DOHH2 (cell line): Measurements from ENCODE around the gene BANP.
"Not testable (repeated sequence)": the region's sequence is repeated elsewhere in the genome, so short reads cannot be mapped to it uniquely, and the experiment has no call there.

Experiments used
- H3F3A ChIP-seq: fragments of 200-600 bp; sonication (generic), shearing (Covaris generic); 2 replicates; pipeline ENCODE4 v1.6.0; 2016; ENCODE audit warnings: antibody characterized with exemption, mild to moderate bottlenecking; ENCODE audit not compliant: control insufficient read depth, insufficient read depth
- H3K27ac ChIP-seq: fragments of 200-600 bp; sonication (generic); 2 replicates; pipeline ENCODE4 v1.5.1; 2014; ENCODE audit warnings: low read depth, mild to moderate bottlenecking, low read length, moderate library complexity
- H3K27me3 ChIP-seq: fragments of 200-600 bp; sonication (generic); 2 replicates; pipeline ENCODE4 v1.6.1; 2014; ENCODE audit warnings: mild to moderate bottlenecking, low read length, mixed read lengths; ENCODE audit not compliant: control insufficient read depth
- H3K36me3 ChIP-seq: fragments of 200-600 bp; sonication (generic); 2 replicates; pipeline ENCODE4 v1.6.1; 2014; ENCODE audit warnings: mild to moderate bottlenecking, low read length, moderate library complexity, mixed read lengths; ENCODE audit not compliant: control insufficient read depth
- H3K4me1 ChIP-seq: fragments of 200-600 bp; sonication (generic); 2 replicates; pipeline ENCODE4 v1.6.1; 2014; ENCODE audit warnings: mild to moderate bottlenecking, low read length, mixed read lengths; ENCODE audit not compliant: control insufficient read depth
- H3K4me2 ChIP-seq: fragments of 200-600 bp; sonication (generic); 2 replicates; pipeline ENCODE4 v1.6.0; 2014; ENCODE audit warnings: mild to moderate bottlenecking, low read length, moderate library complexity
- H3K4me3 ChIP-seq: fragments of 200-600 bp; sonication (generic); 2 replicates; pipeline ENCODE4 v1.5.1; 2014; ENCODE audit warnings: mild to moderate bottlenecking, low read length, mixed read lengths
- H3K79me2 ChIP-seq: fragments of 200-600 bp; sonication (generic); 2 replicates; pipeline ENCODE4 v1.6.1; 2014; ENCODE audit warnings: mild to moderate bottlenecking, low read length, mixed read lengths; ENCODE audit not compliant: control insufficient read depth
- H3K9me2 ChIP-seq: fragments of 200-600 bp; sonication (generic); replicated peaks from 2 replicates; pipeline ENCODE4 v1.6.1; 2014; ENCODE audit warnings: mild to moderate bottlenecking, low read length, mixed read lengths; ENCODE audit not compliant: control insufficient read depth
- H3K9me3 ChIP-seq: fragments of 200-600 bp; sonication (generic); 2 replicates; pipeline ENCODE4 v1.6.1; 2014; ENCODE audit warnings: antibody characterized with exemption, low read length, mixed read lengths; ENCODE audit not compliant: control insufficient read depth, insufficient read depth
- H4K20me1 ChIP-seq: fragments of 200-600 bp; sonication (generic); 2 replicates; pipeline ENCODE4 v1.6.0; 2014; ENCODE audit warnings: low read depth, mild to moderate bottlenecking, antibody characterized with exemption, low read length, moderate library complexity; ENCODE audit not compliant: control insufficient read depth, insufficient read depth
- EZH2phosphoT487 ChIP-seq: fragments of 200-600 bp; sonication (generic); IDR thresholded peaks from 2 replicates; pipeline ENCODE4 v1.6.1; 2017; ENCODE audit warnings: borderline replicate concordance, mild to moderate bottlenecking, antibody characterized with exemption, low read length, moderate library complexity, mixed read lengths
- TF ChIP-seq, protein P1 (sequence below): fragments of 200-600 bp; sonication (generic); IDR thresholded peaks from one replicate; pipeline ENCODE4 v1.5.1; 2014; ENCODE audit warnings: antibody characterized with exemption, mild to moderate bottlenecking, low read depth, low read length; ENCODE audit not compliant: poor library complexity, severe bottlenecking

Gene BANP

DNA sequence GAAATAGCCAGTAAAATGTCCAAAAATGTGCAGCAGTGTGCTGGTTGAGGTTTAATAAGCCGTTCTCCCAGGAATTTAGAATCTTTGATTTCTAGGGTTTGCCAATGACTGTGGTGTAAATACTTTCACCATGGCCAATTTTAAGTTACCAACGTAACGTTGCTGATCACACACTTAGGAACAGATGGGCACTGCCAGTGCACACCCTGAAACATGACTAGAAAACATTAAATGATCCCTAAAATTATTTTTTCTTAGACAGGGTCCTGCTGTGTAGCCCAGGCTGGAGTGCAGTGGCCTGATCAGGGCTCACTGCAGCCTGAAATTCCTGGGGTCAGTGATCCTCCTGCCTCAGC is 18.1 kb upstream of the BANP start:
- no peaks in the 10 kb centered on the region for H3K9me2 ChIP-seq
- H3K9me3 ChIP-seq: no peaks in the 10 kb centered on the region
- no peaks in the 10 kb centered on the region for H3K79me2 ChIP-seq
- H3K27me3 ChIP-seq: no peaks in the 10 kb centered on the region
- no peaks in the 10 kb centered on the region for H4K20me1 ChIP-seq
- no peak overlapping the region for H3K4me2 ChIP-seq
- H3K36me3 ChIP-seq: no peaks in the 10 kb centered on the region
- no peaks in the 10 kb centered on the region for H3K4me1 ChIP-seq
- H3K27ac ChIP-seq: no peak overlapping the region
- no peaks in the 10 kb centered on the region for H3F3A ChIP-seq
- no peak overlapping the region for H3K4me3 ChIP-seq
- TF ChIP-seq EZH2phosphoT487: no peak
- TF ChIP-seq, protein P1, sequence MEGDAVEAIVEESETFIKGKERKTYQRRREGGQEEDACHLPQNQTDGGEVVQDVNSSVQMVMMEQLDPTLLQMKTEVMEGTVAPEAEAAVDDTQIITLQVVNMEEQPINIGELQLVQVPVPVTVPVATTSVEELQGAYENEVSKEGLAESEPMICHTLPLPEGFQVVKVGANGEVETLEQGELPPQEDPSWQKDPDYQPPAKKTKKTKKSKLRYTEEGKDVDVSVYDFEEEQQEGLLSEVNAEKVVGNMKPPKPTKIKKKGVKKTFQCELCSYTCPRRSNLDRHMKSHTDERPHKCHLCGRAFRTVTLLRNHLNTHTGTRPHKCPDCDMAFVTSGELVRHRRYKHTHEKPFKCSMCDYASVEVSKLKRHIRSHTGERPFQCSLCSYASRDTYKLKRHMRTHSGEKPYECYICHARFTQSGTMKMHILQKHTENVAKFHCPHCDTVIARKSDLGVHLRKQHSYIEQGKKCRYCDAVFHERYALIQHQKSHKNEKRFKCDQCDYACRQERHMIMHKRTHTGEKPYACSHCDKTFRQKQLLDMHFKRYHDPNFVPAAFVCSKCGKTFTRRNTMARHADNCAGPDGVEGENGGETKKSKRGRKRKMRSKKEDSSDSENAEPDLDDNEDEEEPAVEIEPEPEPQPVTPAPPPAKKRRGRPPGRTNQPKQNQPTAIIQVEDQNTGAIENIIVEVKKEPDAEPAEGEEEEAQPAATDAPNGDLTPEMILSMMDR: no peak

DNA sequence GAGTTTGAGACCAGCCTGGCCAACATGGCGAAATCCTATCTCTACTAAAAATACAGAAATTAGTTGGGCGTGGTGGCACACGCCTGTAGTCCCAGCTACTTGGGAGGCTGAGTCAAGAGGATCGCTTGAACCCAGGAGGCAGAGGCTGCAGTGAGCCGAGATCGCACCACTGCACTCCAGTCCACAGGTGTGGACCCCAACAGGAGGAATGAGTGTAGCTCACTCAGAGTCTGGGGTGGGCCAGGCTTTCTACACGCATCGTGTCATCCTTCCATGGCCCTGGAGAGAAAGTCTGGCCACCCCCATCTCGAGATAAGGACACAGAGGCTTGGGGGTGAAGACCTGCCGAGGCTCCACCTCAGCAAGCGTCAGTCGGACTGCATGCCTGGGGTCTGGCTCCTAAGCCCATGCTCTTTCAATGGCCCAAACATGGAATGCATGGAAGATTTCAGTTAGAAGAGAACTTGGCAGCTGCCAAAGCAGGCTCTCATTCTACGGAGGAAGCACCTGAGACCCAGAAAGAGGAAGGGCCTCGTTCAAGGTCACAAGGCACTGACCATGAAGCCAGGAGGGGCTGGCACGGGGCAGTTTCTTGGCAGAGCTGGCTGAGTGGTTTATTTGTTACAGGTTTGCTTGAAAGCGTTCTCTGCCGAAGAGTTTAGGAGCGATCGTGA is 16.3 kb upstream of the BANP start:
- not testable (repeated sequence) for H3K79me2 ChIP-seq, H3K27ac ChIP-seq, H3K4me2 ChIP-seq, H3K9me2 ChIP-seq, H4K20me1 ChIP-seq, H3K4me1 ChIP-seq, H3K36me3 ChIP-seq, H3K27me3 ChIP-seq, H3F3A ChIP-seq, H3K4me3 ChIP-seq, H3K9me3 ChIP-seq

DNA sequence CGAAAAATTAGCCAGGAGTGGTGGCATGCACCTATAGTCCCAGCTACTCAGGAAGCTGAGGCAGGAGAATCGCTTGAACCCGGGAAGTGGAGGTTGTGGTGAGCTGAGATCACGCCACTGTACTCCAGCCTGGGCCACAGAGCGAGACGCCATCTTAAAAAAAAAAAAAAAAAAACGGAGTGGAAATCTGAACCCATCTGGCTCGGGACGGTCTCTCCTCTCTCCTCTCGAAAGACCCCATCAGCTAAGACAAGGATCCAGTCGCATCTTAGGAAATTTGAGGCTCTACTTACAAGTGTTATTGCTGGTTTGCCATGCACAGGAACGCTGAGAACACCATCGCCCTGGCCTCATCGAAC is 15.2 kb upstream of the BANP start:
- not testable (repeated sequence) for H3K4me2 ChIP-seq, H3F3A ChIP-seq, H3K27me3 ChIP-seq, H3K9me3 ChIP-seq, H3K9me2 ChIP-seq, H3K4me1 ChIP-seq, H4K20me1 ChIP-seq, H3K36me3 ChIP-seq, H3K4me3 ChIP-seq, H3K79me2 ChIP-seq, H3K27ac ChIP-seq

DNA sequence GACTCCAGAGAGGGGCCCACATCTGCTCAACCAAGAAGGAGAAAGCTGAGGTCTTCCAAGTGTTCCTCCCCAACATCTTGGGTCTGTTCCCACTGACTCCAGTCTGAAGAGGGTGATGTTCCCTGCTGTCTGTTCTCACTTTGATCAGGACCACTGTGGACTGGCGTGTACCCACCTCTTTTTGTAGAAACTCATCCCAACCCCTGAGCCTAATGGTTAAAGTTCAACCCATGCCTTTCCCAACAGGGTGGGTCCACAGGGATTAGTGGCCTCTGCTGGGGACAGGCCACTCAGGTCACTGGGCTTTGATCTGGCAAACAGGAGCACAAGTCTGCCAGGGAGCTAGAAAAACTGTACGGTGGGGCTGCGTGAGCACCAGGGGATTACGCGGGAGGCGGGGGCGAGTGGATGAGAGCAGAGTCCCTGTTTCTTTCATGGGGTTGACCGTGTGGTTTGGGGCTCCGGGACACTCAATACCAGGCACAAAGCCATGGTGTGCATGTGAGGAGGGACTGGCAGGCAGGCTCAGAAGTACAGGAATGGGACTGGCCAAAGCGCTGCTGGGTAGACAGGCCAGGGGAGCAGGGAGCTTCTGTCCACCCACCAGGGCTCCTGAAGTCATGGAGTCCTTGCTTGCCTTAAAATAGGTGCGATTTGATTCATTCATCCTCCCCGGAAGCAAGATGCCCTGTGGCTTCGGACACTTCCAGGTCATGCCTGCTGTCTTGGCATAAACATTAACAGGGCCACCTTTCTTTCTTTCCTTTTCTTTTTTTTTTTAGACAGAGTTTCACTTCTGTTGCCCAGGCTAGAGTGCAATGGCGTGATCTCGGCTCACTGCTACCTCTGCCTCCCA is 14.6 kb upstream of the BANP start, which contains the start of gene CA5A:
CA5A (minus strand) TSS at position 155 of the 856 bp plus-strand sequence; CDS start at position 76, 79 bp downstream.
- H3K79me2 ChIP-seq: no peaks in the 10 kb centered on the region
- H3K4me2 ChIP-seq: no peak within 1 kb of the TSS

DNA sequence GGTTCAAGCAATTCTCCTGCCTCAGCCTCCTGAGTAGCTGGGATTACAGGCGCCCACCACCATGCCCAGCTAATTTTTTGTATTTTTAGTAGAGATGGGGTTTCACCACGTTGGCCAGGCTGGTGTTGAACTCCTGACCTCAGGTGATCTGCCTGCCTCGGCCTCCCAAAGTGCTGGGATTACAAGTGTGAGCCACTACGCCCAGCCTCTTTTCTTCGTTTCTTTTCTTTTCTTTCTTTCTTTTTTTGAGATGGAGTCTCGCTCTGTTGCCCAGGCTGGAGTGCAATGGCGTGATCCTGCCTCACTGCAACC is 14.0 kb upstream of the BANP start:
- H3K27ac ChIP-seq, H3K9me3 ChIP-seq, H3K36me3 ChIP-seq: not testable (repeated sequence)

More for the DNA sequence above, 14.6 kb upstream of the BANP start, which contains the start of gene CA5A:
- H3K27me3 ChIP-seq: 0 out of 2 replicates have a peak, but pooled peaks cover 3% of the 10 kb centered on the region
- no peak within 1 kb of the TSS for H3K4me3 ChIP-seq
- no peaks in the 10 kb centered on the region for H3F3A ChIP-seq
- no peak within 1 kb of the TSS for H3K27ac ChIP-seq
- H3K9me2 ChIP-seq: no peaks in the 10 kb centered on the region
- H3K4me1 ChIP-seq: no peaks in the 10 kb centered on the region
- H3K9me3 ChIP-seq: no peaks in the 10 kb centered on the region
- H3K36me3 ChIP-seq: no peaks in the 10 kb centered on the region
- H4K20me1 ChIP-seq: no peaks in the 10 kb centered on the region
- TF ChIP-seq, protein P1: no peak
- TF ChIP-seq EZH2phosphoT487: no peak

More for the DNA sequence above, 14.0 kb upstream of the BANP start:
- H3K4me2 ChIP-seq, H3K79me2 ChIP-seq, H3K4me1 ChIP-seq, H3K4me3 ChIP-seq, H3K27me3 ChIP-seq, H3K9me2 ChIP-seq, H4K20me1 ChIP-seq, H3F3A ChIP-seq: not testable (repeated sequence)
